Mammary epithelial cell (primary cell): ENCODE measurements around the gene OAT.

ENCODE experiments used
- EZH2 ChIP-seq: IDR thresholded peaks from 2 replicates; pipeline ENCODE4 v1.6.1; 2012; ENCODE audit warnings: low read length, inconsistent platforms, borderline replicate concordance
- TF ChIP-seq, protein P1 (sequence below), 2 donors: IDR thresholded peaks in 1 of 2; conservative IDR thresholded peaks in 1 of 2; 2 replicates each; pipeline ENCODE4 v1.5.1; 2011 to 2012; ENCODE audit warnings: inconsistent platforms in 2 of 2, low read length in 2 of 2, mild to moderate bottlenecking in 2 of 2, control low read depth in 1 of 2, low read depth in 1 of 2; ENCODE audit not compliant: insufficient read depth in 1 of 2; ENCODE audit errors: extremely low read depth in 1 of 2

GRCh38 chr10:124392626-124393342 is 25.9 kb downstream of the OAT start:
- TF ChIP-seq, protein P1, sequence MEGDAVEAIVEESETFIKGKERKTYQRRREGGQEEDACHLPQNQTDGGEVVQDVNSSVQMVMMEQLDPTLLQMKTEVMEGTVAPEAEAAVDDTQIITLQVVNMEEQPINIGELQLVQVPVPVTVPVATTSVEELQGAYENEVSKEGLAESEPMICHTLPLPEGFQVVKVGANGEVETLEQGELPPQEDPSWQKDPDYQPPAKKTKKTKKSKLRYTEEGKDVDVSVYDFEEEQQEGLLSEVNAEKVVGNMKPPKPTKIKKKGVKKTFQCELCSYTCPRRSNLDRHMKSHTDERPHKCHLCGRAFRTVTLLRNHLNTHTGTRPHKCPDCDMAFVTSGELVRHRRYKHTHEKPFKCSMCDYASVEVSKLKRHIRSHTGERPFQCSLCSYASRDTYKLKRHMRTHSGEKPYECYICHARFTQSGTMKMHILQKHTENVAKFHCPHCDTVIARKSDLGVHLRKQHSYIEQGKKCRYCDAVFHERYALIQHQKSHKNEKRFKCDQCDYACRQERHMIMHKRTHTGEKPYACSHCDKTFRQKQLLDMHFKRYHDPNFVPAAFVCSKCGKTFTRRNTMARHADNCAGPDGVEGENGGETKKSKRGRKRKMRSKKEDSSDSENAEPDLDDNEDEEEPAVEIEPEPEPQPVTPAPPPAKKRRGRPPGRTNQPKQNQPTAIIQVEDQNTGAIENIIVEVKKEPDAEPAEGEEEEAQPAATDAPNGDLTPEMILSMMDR (conservative IDR thresholded peaks at IDR 0.05 in 1 of 2, IDR thresholded peaks at IDR 0.05 in 1 of 2; ENCODE audit: extremely low read depth in 1 of 2, insufficient read depth in 1 of 2, low read depth in 1 of 2, low read length in 2 of 2), result no peak
- no peak for TF ChIP-seq EZH2
